A673 (cell line): Measurements from ENCODE around the gene ACSL1. TPM values are rescaled to one million over a fixed set of nuclear protein-coding genes. Genes with fewer than 3 reads are reported as not detected.

Experiments used
- BruUV-seq: library from RNA; stranded (reverse); fragments of 400-500 nt; replicated peaks from 2 replicates; lab custom pipeline; 2021; lab: Mats Ljungman, UMichigan
- CTCF ChIA-PET: fragments of 300-600 bp; sonication (Branson Sonifier 250); formaldehyde crosslinking; loops from one replicate; lab custom pipeline; 2022; ENCODE audit warnings: antibody characterized with exemption; lab: Charles Lee
- POLR2A ChIA-PET: fragments of 300-600 bp; sonication (Branson Sonifier 250); formaldehyde crosslinking; loops from one replicate; lab custom pipeline; 2022; ENCODE audit warnings: antibody characterized with exemption; ENCODE audit not compliant: low non-redundant PET; lab: Charles Lee
- DNase-seq: peaks from one replicate; pipeline ENCODE4 v3.0.0-alpha.2; 2015; ENCODE audit warnings: low spot score
- H3K27ac ChIP-seq: fragments of 200-600 bp; sonication (generic); 2 replicates; pipeline ENCODE4 v1.5.1; 2016; ENCODE audit warnings: mixed run types, low read depth, mild to moderate bottlenecking, mixed read lengths, antibody characterized with exemption, low read length; ENCODE audit not compliant: poor library complexity, severe bottlenecking
- H3K27me3 ChIP-seq: fragments of 200-600 bp; sonication (generic); replicated peaks from 2 replicates; pipeline ENCODE4 v1.6.1; 2017; ENCODE audit warnings: mixed run types, low read depth, mild to moderate bottlenecking, mixed read lengths, antibody characterized with exemption, low read length; ENCODE audit not compliant: insufficient read depth, poor library complexity
- H3K36me3 ChIP-seq: fragments of 200-600 bp; sonication (generic); 2 replicates; pipeline ENCODE4 v1.6.1; 2016; ENCODE audit warnings: mixed run types, mild to moderate bottlenecking, mixed read lengths, antibody characterized with exemption, low read length; ENCODE audit not compliant: insufficient read depth, poor library complexity, severe bottlenecking
- H3K4me1 ChIP-seq: fragments of 200-600 bp; sonication (generic); 2 replicates; pipeline ENCODE4 v1.6.1; 2017; ENCODE audit warnings: mixed run types, mild to moderate bottlenecking, mixed read lengths, antibody characterized with exemption, low read length; ENCODE audit not compliant: insufficient read depth, poor library complexity, severe bottlenecking
- H3K4me3 ChIP-seq: fragments of 200-600 bp; sonication (generic); 2 replicates; pipeline ENCODE4 v1.5.1; 2016; ENCODE audit warnings: low read depth, mixed run types, mild to moderate bottlenecking, mixed read lengths, low read length; ENCODE audit not compliant: poor library complexity, severe bottlenecking
- H3K9me3 ChIP-seq: fragments of 200-600 bp; sonication (generic); 2 replicates; pipeline ENCODE4 v1.6.1; 2016; ENCODE audit warnings: mixed run types, low read depth, mild to moderate bottlenecking, mixed read lengths, antibody characterized with exemption, low read length; ENCODE audit not compliant: poor library complexity, severe bottlenecking
- CTCF ChIP-seq: fragments of 300-800, 200-600 bp; sonication (generic); conservative IDR thresholded peaks from 2 replicates; pipeline ENCODE4 v1.5.1; 2017; ENCODE audit warnings: low read depth, mild to moderate bottlenecking, antibody characterized with exemption, low read length, moderate library complexity, mixed read lengths
- EZH2 ChIP-seq: fragments of 200-600 bp; sonication (generic); IDR thresholded peaks from 2 replicates; pipeline ENCODE4 v1.6.1; 2017; ENCODE audit warnings: borderline replicate concordance, low read depth, mild to moderate bottlenecking, mixed read lengths, antibody characterized with exemption, low read length; ENCODE audit not compliant: poor library complexity, severe bottlenecking
- intact Hi-C: fragments of 100-400 bp; cut with micrococcal nuclease; formaldehyde crosslinking; loops from one replicate; pipeline ENCODE4 v1.10.0; 2022; ENCODE audit not compliant: unreplicated experiment
- total RNA-seq: library from RNA; stranded (reverse); gene quantifications from 2 replicates; pipeline ENCODE4 v1.2.3, GENCODE V29; 2021

The ACSL1 gene
- total RNA-seq, 1 experiment from 2014 or later, result 5.2 TPM

- CTCF ChIA-PET, result no interaction called here
- no peak for DNase-seq
- H3K36me3 ChIP-seq, result peaks cover 70% of the 10 kb centered on the region
- POLR2A ChIA-PET, result no interaction called here
- H3K27ac ChIP-seq, result no peak overlapping the region
- no peaks in the 10 kb centered on the region for H3K9me3 ChIP-seq
- no peaks in the 10 kb centered on the region for H3K27me3 ChIP-seq
- no TSS peak for BruUV-seq
- no peak overlapping the region for H3K4me3 ChIP-seq
- TF ChIP-seq CTCF (no peak), EZH2 (no peak)
- intact Hi-C loops, result no loop called here
- peaks cover 15% of the 10 kb centered on the region for H3K4me1 ChIP-seq
Observed at GRCh38 chr4:184727430-184727829, 98.3 kb downstream of the ACSL1 start.

GRCh38 chr4:184722798-184723197 lies 103.0 kb downstream of the ACSL1 start:
- peaks cover 82% of the 10 kb centered on the region for H3K36me3 ChIP-seq
- TF ChIP-seq EZH2, result no peak
- peak; percentile 39 for TF ChIP-seq CTCF
- ChIA-PET POLR2A (no interaction called here), CTCF (no interaction called here)
- H3K4me3 ChIP-seq, result no peak overlapping the region
- DNase-seq, result peak; percentile 29
- H3K9me3 ChIP-seq, result no peaks in the 10 kb centered on the region
- no TSS peak for BruUV-seq
- H3K4me1 ChIP-seq, result no peaks in the 10 kb centered on the region
- intact Hi-C loops, result no loop called here
- H3K27ac ChIP-seq, result no peak overlapping the region
- H3K27me3 ChIP-seq, result no peaks in the 10 kb centered on the region

GRCh38 chr4:184721254-184721653 lies 104.5 kb downstream of the ACSL1 start:
- no peaks in the 10 kb centered on the region for H3K9me3 ChIP-seq
- intact Hi-C loops, result no loop called here
- no peak for TF ChIP-seq CTCF
- no peak for TF ChIP-seq EZH2
- BruUV-seq, result no TSS peak
- H3K4me1 ChIP-seq, result no peaks in the 10 kb centered on the region
- no peaks in the 10 kb centered on the region for H3K27me3 ChIP-seq
- peaks cover 85% of the 10 kb centered on the region for H3K36me3 ChIP-seq
- POLR2A ChIA-PET, result no interaction called here
- CTCF ChIA-PET, result no interaction called here
- no peak for DNase-seq
- no peak overlapping the region for H3K4me3 ChIP-seq
- H3K27ac ChIP-seq, result no peak overlapping the region
